NOMO-1 treated with dmso at 0.1 percent for 144 hours (cell line): Measurements from ENCODE around the gene RELL1.

Experiments
- DNase-seq: peaks from one replicate; lab custom pipeline; 2025; ENCODE audit not compliant: unreplicated experiment; lab: John Stamatoyannopoulos, UW

RELL1 gene

GRCh38 chr4:37603711-37604110 is 82.5 kb downstream of the RELL1 start:
- DNase-seq: no peak

- peak; percentile 53 for DNase-seq
These were observed 83.1 kb downstream of the RELL1 start for GRCh38 chr4:37603070-37603468.

GRCh38 chr4:37602454-37603069 is 83.6 kb downstream of the RELL1 start:
- DNase-seq: no peak

- DNase-seq: peak; percentile 58
These were observed 84.6 kb downstream of the RELL1 start for GRCh38 chr4:37601531-37601930.

DNA sequence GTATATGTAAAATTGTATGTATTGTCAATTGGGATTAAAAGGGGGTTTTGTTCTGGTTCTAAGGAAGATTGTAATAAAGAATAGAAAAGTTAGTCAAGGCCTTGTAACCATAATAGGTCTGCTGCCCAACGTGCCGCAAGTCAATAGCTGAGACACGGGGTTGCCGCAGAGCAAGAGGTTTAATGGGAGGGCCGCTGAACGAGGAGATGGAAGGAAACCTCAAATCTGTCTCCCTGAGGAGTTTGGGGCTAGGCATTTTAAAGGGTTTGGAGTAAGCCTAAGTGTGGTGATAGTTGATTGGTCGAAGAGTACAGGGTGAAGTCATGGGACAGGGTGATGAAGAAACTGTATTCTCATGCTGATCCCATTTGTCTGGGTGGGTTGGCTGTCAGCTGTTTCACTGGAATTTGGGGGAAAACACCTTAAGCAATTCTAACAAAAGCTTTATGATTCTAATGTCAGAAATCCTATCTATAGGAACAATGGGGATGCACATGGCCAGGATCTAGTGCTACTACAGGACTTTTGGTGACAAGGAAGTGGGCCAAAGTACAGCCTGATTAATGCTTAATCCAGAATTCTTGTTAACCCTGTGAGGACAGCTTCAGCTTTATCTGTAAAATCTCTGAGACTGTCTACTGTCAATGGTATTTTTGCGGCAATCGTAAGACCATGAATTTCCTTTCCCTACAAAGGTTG is 86.9 kb downstream of the RELL1 start:
- DNase-seq: no peak

- no peak for DNase-seq
These were observed 89.1 kb downstream of the RELL1 start for GRCh38 chr4:37597034-37597433.

DNA sequence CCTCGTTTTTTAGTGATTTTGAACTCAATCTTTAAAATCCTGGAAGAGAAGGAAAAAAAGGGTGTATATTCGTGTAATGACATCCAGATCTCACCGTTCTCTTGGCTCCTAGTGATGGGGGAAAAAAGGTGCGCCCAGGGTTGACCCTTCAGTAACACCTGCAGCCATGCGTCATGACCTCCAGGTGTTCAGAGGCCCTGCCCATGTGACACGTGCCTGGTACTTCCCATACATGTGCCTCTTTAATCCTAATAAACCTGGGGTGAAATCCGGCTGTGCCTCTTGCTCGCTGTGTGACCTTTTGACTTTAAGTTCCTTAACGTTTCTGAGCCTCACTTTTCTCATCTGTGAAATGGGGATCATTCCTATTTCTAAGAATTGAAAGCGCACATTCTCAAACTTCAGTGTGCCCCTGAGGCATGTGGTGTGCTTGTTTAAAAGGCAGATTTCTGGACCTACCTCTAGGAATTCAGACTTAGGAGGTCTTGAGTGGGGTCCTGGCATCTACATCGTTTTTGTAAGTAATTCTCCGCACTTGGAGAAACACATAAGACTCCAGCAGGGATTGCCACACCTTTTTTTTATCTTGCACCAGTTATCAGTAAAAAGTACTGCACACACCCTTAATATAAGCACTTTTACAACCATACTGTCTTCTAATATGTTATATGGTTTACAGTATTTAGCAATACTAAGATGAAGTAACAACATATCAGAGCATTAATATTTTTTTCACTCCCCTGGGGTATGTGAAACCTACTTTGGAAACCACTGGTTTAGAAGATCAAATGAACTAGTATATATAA is 90.1 kb downstream of the RELL1 start:
- no peak for DNase-seq

GRCh38 chr4:37594099-37594498 is 92.1 kb downstream of the RELL1 start:
- no peak for DNase-seq

- no peak for DNase-seq
These were observed 94.8 kb downstream of the RELL1 start for GRCh38 chr4:37591349-37591748.

DNA sequence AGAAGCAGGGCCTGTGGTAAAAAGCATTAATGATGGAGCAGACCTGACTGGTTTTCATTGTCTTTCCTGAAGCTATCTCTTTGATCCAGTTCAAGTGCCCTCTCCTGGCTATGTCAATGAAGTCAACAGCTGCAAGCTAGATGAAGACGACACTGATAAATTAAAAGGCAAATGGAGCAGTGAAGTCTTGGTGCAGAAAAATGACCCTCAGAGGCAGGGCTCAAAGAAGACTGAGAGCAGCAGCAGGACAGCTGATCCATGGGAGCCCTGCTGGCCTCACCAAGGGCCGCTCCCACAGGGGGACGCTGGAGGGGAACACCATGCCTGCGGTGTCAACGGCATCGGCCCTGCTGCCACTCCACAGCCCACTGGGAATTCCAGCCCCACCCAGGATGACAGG is 96.2 kb downstream of the RELL1 start:
- no peak for DNase-seq

GRCh38 chr4:37588150-37588549 is 98.0 kb downstream of the RELL1 start:
- DNase-seq: no peak

- no peak for DNase-seq
These were observed 100.0 kb downstream of the RELL1 start for GRCh38 chr4:37586194-37586593.

GRCh38 chr4:37584493-37585060 is 101.6 kb downstream of the RELL1 start:
- no peak for DNase-seq

GRCh38 chr4:37584071-37584470 is 102.1 kb downstream of the RELL1 start:
- DNase-seq: no peak

DNA sequence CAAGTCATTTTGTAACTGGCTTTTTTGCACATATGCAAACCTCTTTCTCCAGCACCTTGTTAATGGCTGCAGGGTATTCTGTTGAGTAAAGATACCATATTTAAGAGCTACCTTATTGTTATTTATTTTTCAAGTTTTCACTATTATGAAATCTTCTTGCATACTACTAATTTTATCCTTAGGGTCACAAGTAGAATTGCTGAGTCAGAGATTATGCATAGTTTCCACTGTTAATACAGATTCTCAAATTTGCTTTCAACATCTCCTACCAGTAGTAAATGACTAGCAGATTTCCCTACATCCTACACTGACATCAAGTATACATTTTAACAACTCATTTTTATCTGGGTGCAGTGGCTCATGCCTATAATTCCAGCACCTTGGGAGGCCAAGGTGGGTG is 112.6 kb downstream of the RELL1 start:
- no peak for DNase-seq

DNA sequence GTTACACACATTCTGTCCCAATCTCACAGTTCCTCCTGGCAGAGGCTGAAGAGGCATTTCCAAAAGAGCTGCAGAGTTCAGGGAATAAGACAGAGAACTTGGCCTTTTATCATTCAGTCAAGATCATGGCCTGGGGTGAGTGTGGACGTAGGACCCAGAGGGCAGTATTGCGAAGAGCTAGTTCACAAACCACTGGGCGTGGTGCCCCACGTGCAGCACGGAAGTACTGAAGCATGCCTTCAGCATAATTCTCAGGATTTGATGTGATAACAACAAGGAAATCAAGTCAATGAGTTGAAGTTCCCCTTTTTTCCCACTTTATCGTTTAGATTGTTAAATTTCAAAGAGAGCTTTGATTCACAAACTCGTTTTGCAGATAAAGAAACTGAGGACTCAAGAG is 117.7 kb downstream of the RELL1 start:
- DNase-seq: no peak

GRCh38 chr4:37567836-37568235 is 118.3 kb downstream of the RELL1 start:
- DNase-seq: no peak

DNA sequence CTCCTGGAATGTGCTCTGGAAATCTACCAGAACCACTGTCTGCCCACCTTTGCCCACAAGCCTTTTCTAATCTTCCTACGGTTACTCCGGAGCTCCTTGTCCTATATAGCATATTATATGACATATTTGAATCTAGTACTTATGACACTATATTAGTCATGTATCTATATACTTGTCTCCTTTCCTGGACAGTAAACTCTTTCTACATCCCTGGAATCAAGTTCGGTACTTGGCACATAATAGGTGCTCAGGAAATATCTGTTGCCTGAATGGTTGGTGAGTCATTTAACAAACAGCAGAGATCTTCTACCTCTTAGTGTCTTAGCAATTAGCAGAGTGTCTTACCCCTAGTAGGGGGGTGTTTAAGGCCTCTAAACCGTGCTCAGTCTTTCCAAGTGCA is 123.6 kb downstream of the RELL1 start:
- no peak for DNase-seq

DNA sequence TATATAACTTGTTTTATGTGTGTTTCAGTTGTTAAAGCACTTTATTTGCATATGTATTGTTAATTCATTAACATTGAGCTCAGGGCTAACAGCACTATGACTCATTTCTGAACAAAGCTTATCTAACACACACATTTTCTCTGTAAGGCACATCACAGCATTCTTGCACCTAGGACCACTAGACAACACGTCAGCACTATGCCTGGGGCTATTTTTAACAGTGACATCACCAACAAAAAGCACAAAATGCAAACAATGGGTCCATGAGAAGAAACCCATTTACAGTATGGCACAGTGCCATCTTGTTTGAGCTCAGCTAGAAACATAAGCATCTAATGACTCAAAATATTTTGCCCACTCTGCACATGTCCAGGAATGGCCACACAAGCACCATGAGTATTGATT is 124.4 kb downstream of the RELL1 start:
- no peak for DNase-seq

DNA sequence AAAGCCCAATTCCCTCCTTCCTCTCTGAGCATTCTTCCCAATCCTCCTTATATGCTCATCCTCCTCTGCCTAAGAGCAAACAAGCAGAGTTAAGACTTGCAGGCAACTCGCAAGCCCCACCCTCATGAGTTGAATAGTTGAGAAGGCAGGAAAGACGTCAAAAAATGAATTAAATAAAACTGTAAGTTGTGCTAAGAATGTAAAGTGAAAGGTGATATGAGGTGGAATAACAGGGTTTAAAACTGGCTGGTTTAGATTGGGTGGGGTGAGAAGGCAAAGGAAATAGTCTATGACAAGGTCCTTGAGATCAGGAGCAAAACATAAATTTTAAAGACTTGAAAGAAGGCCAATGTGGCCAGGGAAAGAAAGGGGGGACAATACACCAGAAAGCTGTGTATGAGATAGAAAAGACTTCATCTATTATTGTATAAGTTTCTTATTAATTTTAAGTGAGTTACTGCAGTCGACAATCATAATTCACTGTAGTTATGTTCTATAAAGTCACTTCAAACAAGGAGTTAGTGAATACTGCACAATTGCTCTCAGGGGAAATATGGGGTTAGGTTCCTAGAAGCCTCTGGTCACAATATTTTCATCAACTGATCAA is 124.9 kb downstream of the RELL1 start:
- DNase-seq: no peak
